Measurements from ENCODE around the gene GRK3.

DNA sequence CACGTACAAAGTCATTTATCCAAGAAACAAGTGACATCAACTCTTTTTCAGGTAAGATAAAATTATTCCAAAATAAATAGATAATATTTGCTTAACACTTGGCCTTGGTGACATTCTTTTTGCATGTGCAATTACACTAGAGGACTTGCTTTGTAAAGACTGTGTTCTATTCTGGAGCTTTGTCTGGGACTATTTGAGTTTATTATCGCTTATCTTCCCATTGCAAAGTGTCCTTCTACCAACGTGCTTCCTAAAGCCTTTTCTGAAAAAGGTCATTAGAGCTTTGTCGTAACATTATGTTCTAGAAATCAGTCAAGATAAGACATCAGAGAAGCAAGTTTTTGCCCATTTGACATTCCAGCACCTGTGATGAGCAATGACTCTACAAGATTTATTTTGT is 99.2 kb downstream of the GRK3 start:
- TF ChIP-seq POLR2A (IDR thresholded peaks at IDR 0.05) (no peak), CTCF (IDR thresholded peaks at IDR 0.05) (no peak)

Data from Peyer's patch (tissue), 4 donors.